Parathyroid adenoma (tissue), 2 donors: ENCODE results near the gene SAMD3.
"Not testable (repeated sequence)": the region's sequence is repeated elsewhere in the genome, so short reads cannot be mapped to it uniquely, and the experiment has no call there.

Experiments
- H2AFZ ChIP-seq: fragments of 300-600 bp; sonication (generic); one replicate; pipeline ENCODE4 v1.7.0; 2017; ENCODE audit warnings: antibody characterized with exemption, mild to moderate bottlenecking
- H3K27ac ChIP-seq: fragments of 300-600 bp; sonication (generic); one replicate; pipeline ENCODE4 v1.7.0; 2017
- H3K27me3 ChIP-seq: fragments of 300-600 bp; sonication (generic); one replicate; pipeline ENCODE4 v1.7.0; 2017; ENCODE audit warnings: low read length; ENCODE audit not compliant: control insufficient read depth, insufficient read depth
- H3K36me3 ChIP-seq: fragments of 300-600 bp; sonication (generic); one replicate; pipeline ENCODE4 v1.7.0; 2017; ENCODE audit warnings: low read length; ENCODE audit not compliant: control insufficient read depth, insufficient read depth
- H3K4me1 ChIP-seq: fragments of 300-600 bp; sonication (generic); one replicate; pipeline ENCODE4 v1.7.0; 2017; ENCODE audit warnings: control low read depth
- H3K4me2 ChIP-seq: fragments of 300-600 bp; sonication (generic); one replicate; pipeline ENCODE4 v1.7.0; 2017; ENCODE audit warnings: low read length
- H3K4me3 ChIP-seq: fragments of 300-600 bp; sonication (generic); one replicate; pipeline ENCODE4 v1.7.0; 2017; ENCODE audit warnings: low read depth, low read length
- H3K79me2 ChIP-seq: fragments of 300-600 bp; sonication (generic); one replicate; pipeline ENCODE4 v1.7.0; 2017; ENCODE audit warnings: control low read depth
- H3K9ac ChIP-seq: fragments of 300-600 bp; sonication (generic); one replicate; pipeline ENCODE4 v1.7.0; 2017; ENCODE audit warnings: mild to moderate bottlenecking
- H3K9me3 ChIP-seq: fragments of 300-600 bp; sonication (generic); one replicate; pipeline ENCODE4 v1.7.0; 2017; ENCODE audit warnings: low read length; ENCODE audit not compliant: control insufficient read depth
- TF ChIP-seq, protein P1 (sequence below): fragments of 300-600 bp; sonication (generic); IDR thresholded peaks from one replicate; pipeline ENCODE4 v1.7.0; 2017; ENCODE audit warnings: antibody characterized with exemption, mild to moderate bottlenecking
- donor health status: primary hyperparathyroidism.

The SAMD3 gene

GRCh38 chr6:130202782-130203181, 20.0 kb downstream of the SAMD3 start:
- H3K4me1 ChIP-seq, result no peaks in the 10 kb centered on the region
- no peaks in the 10 kb centered on the region for H3K36me3 ChIP-seq
- H3K4me2 ChIP-seq, result no peak overlapping the region
- no peak overlapping the region for H3K9ac ChIP-seq
- no peaks in the 10 kb centered on the region for H3K9me3 ChIP-seq
- no peaks in the 10 kb centered on the region for H3K27me3 ChIP-seq
- no peak overlapping the region for H3K4me3 ChIP-seq
- H3K27ac ChIP-seq, result no peak overlapping the region
- no peak overlapping the region for H2AFZ ChIP-seq
- TF ChIP-seq, protein P1, sequence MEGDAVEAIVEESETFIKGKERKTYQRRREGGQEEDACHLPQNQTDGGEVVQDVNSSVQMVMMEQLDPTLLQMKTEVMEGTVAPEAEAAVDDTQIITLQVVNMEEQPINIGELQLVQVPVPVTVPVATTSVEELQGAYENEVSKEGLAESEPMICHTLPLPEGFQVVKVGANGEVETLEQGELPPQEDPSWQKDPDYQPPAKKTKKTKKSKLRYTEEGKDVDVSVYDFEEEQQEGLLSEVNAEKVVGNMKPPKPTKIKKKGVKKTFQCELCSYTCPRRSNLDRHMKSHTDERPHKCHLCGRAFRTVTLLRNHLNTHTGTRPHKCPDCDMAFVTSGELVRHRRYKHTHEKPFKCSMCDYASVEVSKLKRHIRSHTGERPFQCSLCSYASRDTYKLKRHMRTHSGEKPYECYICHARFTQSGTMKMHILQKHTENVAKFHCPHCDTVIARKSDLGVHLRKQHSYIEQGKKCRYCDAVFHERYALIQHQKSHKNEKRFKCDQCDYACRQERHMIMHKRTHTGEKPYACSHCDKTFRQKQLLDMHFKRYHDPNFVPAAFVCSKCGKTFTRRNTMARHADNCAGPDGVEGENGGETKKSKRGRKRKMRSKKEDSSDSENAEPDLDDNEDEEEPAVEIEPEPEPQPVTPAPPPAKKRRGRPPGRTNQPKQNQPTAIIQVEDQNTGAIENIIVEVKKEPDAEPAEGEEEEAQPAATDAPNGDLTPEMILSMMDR, result no peak
- H3K79me2 ChIP-seq, result no peaks in the 10 kb centered on the region

GRCh38 chr6:130200020-130200419, 22.7 kb downstream of the SAMD3 start:
- Histone ChIP-seq H3K9ac (no peak overlapping the region), H3K79me2 (no peaks in the 10 kb centered on the region), H3K36me3 (no peaks in the 10 kb centered on the region), H3K4me1 (no peaks in the 10 kb centered on the region), H3K4me3 (no peak overlapping the region), H3K27ac (no peak overlapping the region), H2AFZ (no peak overlapping the region), H3K9me3 (no peaks in the 10 kb centered on the region), H3K27me3 (no peaks in the 10 kb centered on the region), H3K4me2 (no peak overlapping the region)
- TF ChIP-seq, protein P1, result no peak

DNA sequence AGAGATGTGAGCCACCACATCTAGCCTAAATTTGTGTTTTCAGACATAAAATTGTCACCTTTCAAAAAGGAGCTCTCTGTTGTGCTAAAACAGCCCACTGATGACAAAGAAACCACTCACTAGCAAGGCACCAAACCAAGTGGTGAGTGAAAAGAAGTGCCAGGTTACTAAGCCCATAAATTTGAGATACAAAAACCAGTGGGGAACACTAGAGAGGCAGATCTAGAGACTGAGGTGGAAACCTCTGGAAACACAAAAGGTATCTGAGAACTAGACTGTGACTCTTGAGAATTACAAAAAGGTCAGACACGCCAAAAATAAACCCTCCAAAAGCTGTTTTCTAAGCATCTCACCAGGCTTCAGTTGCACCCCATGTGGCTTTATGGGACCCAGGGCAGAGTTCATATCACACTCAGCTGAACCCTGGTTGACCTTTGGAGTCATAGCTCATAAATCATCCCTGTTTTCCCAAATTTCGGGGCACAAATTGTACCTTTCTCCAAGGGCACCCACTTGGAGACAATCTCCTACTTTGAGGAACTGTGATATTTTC, 24.2 kb downstream of the SAMD3 start:
- Histone ChIP-seq H3K79me2 (no peaks in the 10 kb centered on the region), H3K27me3 (no peaks in the 10 kb centered on the region), H3K36me3 (no peaks in the 10 kb centered on the region), H3K27ac (no peak overlapping the region), H3K9me3 (no peaks in the 10 kb centered on the region), H3K4me3 (no peak overlapping the region), H2AFZ (no peak overlapping the region), H3K4me2 (no peak overlapping the region), H3K9ac (no peak overlapping the region), H3K4me1 (no peaks in the 10 kb centered on the region)
- TF ChIP-seq, protein P1, result no peak

GRCh38 chr6:130197816-130198482, 24.8 kb downstream of the SAMD3 start:
- not testable (repeated sequence) for H3K27ac ChIP-seq, H3K27me3 ChIP-seq, H3K36me3 ChIP-seq, H3K4me1 ChIP-seq, H3K79me2 ChIP-seq, H3K9ac ChIP-seq, H3K4me2 ChIP-seq, H2AFZ ChIP-seq, H3K9me3 ChIP-seq, H3K4me3 ChIP-seq

DNA sequence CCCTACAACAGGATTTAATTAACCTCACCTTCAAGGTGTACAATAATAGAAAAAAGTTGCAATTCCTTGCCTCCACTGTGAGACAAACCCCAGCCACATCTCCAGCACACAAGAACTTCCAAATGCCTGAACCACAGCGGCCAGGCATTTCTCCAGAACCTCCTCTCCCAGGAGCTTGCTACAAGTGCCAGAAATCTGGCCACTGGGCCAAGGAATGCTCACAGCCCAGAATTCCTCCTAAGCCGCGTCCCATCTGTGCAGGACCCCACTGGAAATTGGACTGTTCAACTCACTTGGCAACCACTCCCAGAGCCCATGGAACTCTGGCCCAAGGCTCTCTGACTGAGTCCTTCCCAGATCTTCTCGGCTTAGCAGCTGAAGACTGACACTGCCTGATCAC, 28.3 kb downstream of the SAMD3 start:
- not testable (repeated sequence) for H3K27me3 ChIP-seq, H3K79me2 ChIP-seq, H3K36me3 ChIP-seq, H3K4me2 ChIP-seq, H3K9ac ChIP-seq, H3K27ac ChIP-seq, H2AFZ ChIP-seq, H3K4me3 ChIP-seq, H3K4me1 ChIP-seq, H3K9me3 ChIP-seq
